Stimulated activated naive CD8-positive, alpha-beta T cell treated with anti-CD3 and anti-CD28 coated beads, Interleukin-15, amount 100 ng/mL, for 72 hours (primary cell): ENCODE results near the gene SLC7A10.
"Not testable (repeated sequence)": the region's sequence is repeated elsewhere in the genome, so short reads cannot be mapped to it uniquely, and the experiment has no call there.

ENCODE experiments used
- ATAC-seq: fragments of 150-1000 bp; cut with Tn5 transposase; 2 replicates; pipeline ENCODE4 v1.10.0; 2021; ENCODE audit warnings: mild to moderate bottlenecking, moderate library complexity
- DNase-seq, 2 donors: peaks; one replicate each; pipeline ENCODE4 v3.0.0; 2021 to 2022
- H3K27ac Mint-ChIP-seq, 2 donors: one replicate each; pipeline ENCODE4 v1.8.0; 2022; ENCODE audit warnings: mild to moderate bottlenecking in 2 of 2, mixed read lengths in 2 of 2, moderate library complexity in 2 of 2
- H3K27me3 Mint-ChIP-seq: one replicate; pipeline ENCODE4 v1.8.0; 2022; ENCODE audit warnings: mixed read lengths
- H3K4me1 Mint-ChIP-seq: one replicate; pipeline ENCODE4 v1.8.0; 2022; ENCODE audit warnings: mild to moderate bottlenecking, mixed read lengths
- H3K4me3 Mint-ChIP-seq, 2 donors: one replicate each; pipeline ENCODE4 v1.8.0; 2022; ENCODE audit warnings: mild to moderate bottlenecking in 2 of 2, mixed read lengths in 2 of 2, moderate library complexity in 1 of 2
- H3K9me3 Mint-ChIP-seq, 2 donors: one replicate each; pipeline ENCODE4 v1.8.0; 2022; ENCODE audit warnings: mixed read lengths in 2 of 2

SLC7A10 gene

GRCh38 chr19:33234092-33234491, 8.4 kb upstream of the SLC7A10 start:
- DNase-seq (no peak), ATAC-seq (no peak)
- peaks cover 8% of the 10 kb centered on the region for H3K27me3 Mint-ChIP-seq
- H3K9me3 Mint-ChIP-seq: no peaks in the 10 kb centered on the region
- H3K4me3 Mint-ChIP-seq: no peak overlapping the region
- H3K4me1 Mint-ChIP-seq: peaks cover 5% of the 10 kb centered on the region
- no peak overlapping the region for H3K27ac Mint-ChIP-seq

- ATAC-seq (no peak), DNase-seq (no peak)
- peaks cover 15% of the 10 kb centered on the region for H3K27me3 Mint-ChIP-seq
- H3K4me1 Mint-ChIP-seq: peaks cover 5% of the 10 kb centered on the region
- peaks cover 6% of the 10 kb centered on the region in 2 donors for H3K9me3 Mint-ChIP-seq
- H3K27ac Mint-ChIP-seq: no peak overlapping the region
- no peak overlapping the region for H3K4me3 Mint-ChIP-seq
These were observed 7.6 kb upstream of the SLC7A10 start for GRCh38 chr19:33233056-33233873.

GRCh38 chr19:33232656-33233055, 7.0 kb upstream of the SLC7A10 start:
- peaks cover 21% of the 10 kb centered on the region for H3K27me3 Mint-ChIP-seq
- H3K4me1 Mint-ChIP-seq: peaks cover 5% of the 10 kb centered on the region

GRCh38 chr19:33231511-33231910, 5.9 kb upstream of the SLC7A10 start:
- ATAC-seq: no peak
- H3K27ac Mint-ChIP-seq: no peak overlapping the region
- peaks cover 18% of the 10 kb centered on the region in 2 donors for H3K9me3 Mint-ChIP-seq
- no peak overlapping the region for H3K4me3 Mint-ChIP-seq
- H3K27me3 Mint-ChIP-seq: peaks cover 32% of the 10 kb centered on the region
- DNase-seq: no peak
- H3K4me1 Mint-ChIP-seq: peaks cover 7% of the 10 kb centered on the region

More at GRCh38 chr19:33232656-33233055, 7.0 kb upstream of the SLC7A10 start:
- Mint-ChIP-seq H3K4me3 (no peak overlapping the region), H3K27ac (no peak overlapping the region), H3K9me3 (peaks cover 12 to 13% of the 10 kb centered on the region in 2 donors)
- ATAC-seq (no peak), DNase-seq (no peak)

GRCh38 chr19:33229962-33230361, 4.3 kb upstream of the SLC7A10 start:
- no peak for DNase-seq
- H3K4me3 Mint-ChIP-seq: no peak overlapping the region
- peaks cover 18% of the 10 kb centered on the region in 2 donors for H3K9me3 Mint-ChIP-seq
- H3K27me3 Mint-ChIP-seq: peaks cover 46% of the 10 kb centered on the region
- peaks cover 10% of the 10 kb centered on the region for H3K4me1 Mint-ChIP-seq
- no peak for ATAC-seq
- no peak overlapping the region for H3K27ac Mint-ChIP-seq

GRCh38 chr19:33227870-33228599, 2.4 kb upstream of the SLC7A10 start:
- peaks cover 65% of the 10 kb centered on the region for H3K27me3 Mint-ChIP-seq
- peaks cover 18% of the 10 kb centered on the region in 2 donors for H3K9me3 Mint-ChIP-seq
- DNase-seq: no peak
- no peak overlapping the region for H3K27ac Mint-ChIP-seq
- H3K4me1 Mint-ChIP-seq: peaks cover 10% of the 10 kb centered on the region
- H3K4me3 Mint-ChIP-seq: no peak overlapping the region
- ATAC-seq: no peak

GRCh38 chr19:33227242-33227650, 1.6 kb upstream of the SLC7A10 start:
- Mint-ChIP-seq H3K27me3 (peaks cover 72% of the 10 kb centered on the region), H3K9me3 (peaks cover 18% of the 10 kb centered on the region in 2 donors), H3K4me1 (peaks cover 10% of the 10 kb centered on the region), H3K4me3 (peak overlapping the region; percentile 57 to 60), H3K27ac (no peak overlapping the region)
- no peak for DNase-seq
- ATAC-seq: no peak

- H3K4me3 Mint-ChIP-seq: peak overlapping the region; percentile 71 to 81
- DNase-seq: no peak
- H3K27ac Mint-ChIP-seq: no peak overlapping the region
These were observed 1.0 kb upstream of the SLC7A10 start for GRCh38 chr19:33226550-33227241.

GRCh38 chr19:33224694-33225457, 774 bp downstream of the SLC7A10 start:
- DNase-seq (no peak), ATAC-seq (no peak)
- H3K9me3 Mint-ChIP-seq: peaks cover 18% of the 10 kb centered on the region in 2 donors
- H3K4me1 Mint-ChIP-seq: peaks cover 10% of the 10 kb centered on the region
- H3K4me3 Mint-ChIP-seq: peak overlapping the region; percentile 7 to 29
- peaks cover 76% of the 10 kb centered on the region for H3K27me3 Mint-ChIP-seq
- no peak overlapping the region for H3K27ac Mint-ChIP-seq

More at GRCh38 chr19:33226550-33227241, 1.0 kb upstream of the SLC7A10 start:
- H3K4me1 Mint-ChIP-seq: peaks cover 10% of the 10 kb centered on the region
- ATAC-seq: peak; percentile 73
- peaks cover 18% of the 10 kb centered on the region in 2 donors for H3K9me3 Mint-ChIP-seq
- peaks cover 76% of the 10 kb centered on the region for H3K27me3 Mint-ChIP-seq

- not testable (repeated sequence) for ATAC-seq, H3K27ac Mint-ChIP-seq, H3K9me3 Mint-ChIP-seq, DNase-seq, H3K4me3 Mint-ChIP-seq, H3K4me1 Mint-ChIP-seq
- H3K27me3 Mint-ChIP-seq: peaks cover 60% of the 10 kb centered on the region
These were observed 3.4 kb downstream of the SLC7A10 start for GRCh38 chr19:33222255-33222654.

- H3K4me1 Mint-ChIP-seq: peaks cover 9% of the 10 kb centered on the region
- DNase-seq (no peak), ATAC-seq (no peak)
- no peaks in the 10 kb centered on the region for H3K9me3 Mint-ChIP-seq
- peaks cover 54% of the 10 kb centered on the region for H3K27me3 Mint-ChIP-seq
- no peak overlapping the region for H3K4me3 Mint-ChIP-seq
- no peak overlapping the region for H3K27ac Mint-ChIP-seq
These were observed 4.0 kb downstream of the SLC7A10 start for GRCh38 chr19:33221638-33222037.

- Mint-ChIP-seq H3K27ac (no peak overlapping the region), H3K9me3 (no peaks in the 10 kb centered on the region), H3K27me3 (peaks cover 45% of the 10 kb centered on the region), H3K4me3 (no peak overlapping the region), H3K4me1 (peaks cover under 1% of the 10 kb centered on the region)
- ATAC-seq (no peak), DNase-seq (no peak)
These were observed 4.9 kb downstream of the SLC7A10 start for GRCh38 chr19:33220735-33221134.

- no peak overlapping the region for H3K4me3 Mint-ChIP-seq
- peaks cover 40% of the 10 kb centered on the region for H3K27me3 Mint-ChIP-seq
- H3K9me3 Mint-ChIP-seq: no peaks in the 10 kb centered on the region
- H3K4me1 Mint-ChIP-seq: no peaks in the 10 kb centered on the region
- ATAC-seq (no peak), DNase-seq (no peak)
- H3K27ac Mint-ChIP-seq: no peak overlapping the region
These were observed 5.5 kb downstream of the SLC7A10 start for GRCh38 chr19:33220115-33220514.

GRCh38 chr19:33219261-33219815, 6.3 kb downstream of the SLC7A10 start:
- DNase-seq (no peak), ATAC-seq (no peak)
- H3K9me3 Mint-ChIP-seq: no peaks in the 10 kb centered on the region
- H3K4me1 Mint-ChIP-seq: no peaks in the 10 kb centered on the region
- H3K4me3 Mint-ChIP-seq: no peak overlapping the region
- H3K27ac Mint-ChIP-seq: no peak overlapping the region
- peaks cover 33% of the 10 kb centered on the region for H3K27me3 Mint-ChIP-seq

- Mint-ChIP-seq H3K4me1 (no peaks in the 10 kb centered on the region), H3K27ac (peak overlapping the region in 1 of 2 donors; percentile 42), H3K4me3 (no peak overlapping the region), H3K9me3 (no peaks in the 10 kb centered on the region), H3K27me3 (peaks cover 18% of the 10 kb centered on the region)
- ATAC-seq (no peak), DNase-seq (no peak)
These were observed 7.8 kb downstream of the SLC7A10 start for GRCh38 chr19:33217881-33218280.
